ENCODE measurements around the gene NEO1. TPM values are rescaled to one million over a fixed set of nuclear protein-coding genes. Genes with fewer than 3 reads are reported as not detected.

Gene NEO1
- total RNA-seq, 4 donors from 2014 or later = 11.5 to 80.3 (median 36.1) TPM

GRCh38 chr15:73325191-73325861, 273.1 kb downstream of the NEO1 start:
- Histone ChIP-seq H3K36me3 (no peaks in the 10 kb centered on the region), H3K4me1 (no peaks in the 10 kb centered on the region), H3K4me3 (no peak overlapping the region), H3K9me3 (no peaks in the 10 kb centered on the region), H3K27me3 (no peaks in the 10 kb centered on the region), H3K27ac (no peak overlapping the region)
- intact Hi-C loops (cut with DNase I; ENCODE audit: low total_unique reads) = no loop called here
- no peak for TF ChIP-seq POLR2A (IDR thresholded peaks at IDR 0.05)
- TF ChIP-seq CTCF (IDR thresholded peaks at IDR 0.05) = no peak
- no peak for DNase-seq

- TF ChIP-seq CTCF (IDR thresholded peaks at IDR 0.05) = no peak
- TF ChIP-seq POLR2A (IDR thresholded peaks at IDR 0.05) = no peak
- Histone ChIP-seq H3K9me3 (no peaks in the 10 kb centered on the region), H3K4me1 (no peaks in the 10 kb centered on the region), H3K36me3 (no peaks in the 10 kb centered on the region), H3K27me3 (no peaks in the 10 kb centered on the region), H3K27ac (no peak overlapping the region), H3K4me3 (no peak overlapping the region)
- DNase-seq = no peak
- intact Hi-C loops (cut with DNase I; ENCODE audit: low total_unique reads) = no loop called here
Observed at GRCh38 chr15:73326157-73326556, 273.9 kb downstream of the NEO1 start.

- intact Hi-C loops (cut with DNase I; ENCODE audit: low total_unique reads) = no loop called here
- no peak for TF ChIP-seq CTCF (IDR thresholded peaks at IDR 0.05)
- no peak for TF ChIP-seq POLR2A (IDR thresholded peaks at IDR 0.05)
- Histone ChIP-seq H3K4me3 (no peak overlapping the region), H3K27me3 (no peaks in the 10 kb centered on the region), H3K36me3 (no peaks in the 10 kb centered on the region), H3K9me3 (no peaks in the 10 kb centered on the region), H3K27ac (no peak overlapping the region), H3K4me1 (no peaks in the 10 kb centered on the region)
- no peak for DNase-seq
Observed at GRCh38 chr15:73328149-73328820, 276.0 kb downstream of the NEO1 start.

- intact Hi-C loops (cut with DNase I; ENCODE audit: low total_unique reads) = no loop called here
- H3K27me3 ChIP-seq = no peaks in the 10 kb centered on the region
- no peaks in the 10 kb centered on the region for H3K9me3 ChIP-seq
- DNase-seq = no peak
- H3K27ac ChIP-seq = no peak overlapping the region
- H3K4me3 ChIP-seq = no peak overlapping the region
- no peaks in the 10 kb centered on the region for H3K4me1 ChIP-seq
- TF ChIP-seq POLR2A (IDR thresholded peaks at IDR 0.05) (no peak), CTCF (IDR thresholded peaks at IDR 0.05) (no peak)
- H3K36me3 ChIP-seq = no peaks in the 10 kb centered on the region
Observed at GRCh38 chr15:73328981-73329380, 276.7 kb downstream of the NEO1 start.

- H3K4me3 ChIP-seq = no peak overlapping the region
- intact Hi-C loops (cut with DNase I; ENCODE audit: low total_unique reads) = no loop called here
- H3K9me3 ChIP-seq = no peaks in the 10 kb centered on the region
- H3K27ac ChIP-seq = no peak overlapping the region
- H3K27me3 ChIP-seq = no peaks in the 10 kb centered on the region
- no peak for DNase-seq
- no peaks in the 10 kb centered on the region for H3K4me1 ChIP-seq
- TF ChIP-seq POLR2A (IDR thresholded peaks at IDR 0.05) (no peak), CTCF (IDR thresholded peaks at IDR 0.05) (no peak)
- H3K36me3 ChIP-seq = no peaks in the 10 kb centered on the region
Observed at GRCh38 chr15:73329501-73330200, 277.4 kb downstream of the NEO1 start.

Measured in uterus (tissue), 4 donors.